Measurements from ENCODE around the gene ESRRA.

DNA sequence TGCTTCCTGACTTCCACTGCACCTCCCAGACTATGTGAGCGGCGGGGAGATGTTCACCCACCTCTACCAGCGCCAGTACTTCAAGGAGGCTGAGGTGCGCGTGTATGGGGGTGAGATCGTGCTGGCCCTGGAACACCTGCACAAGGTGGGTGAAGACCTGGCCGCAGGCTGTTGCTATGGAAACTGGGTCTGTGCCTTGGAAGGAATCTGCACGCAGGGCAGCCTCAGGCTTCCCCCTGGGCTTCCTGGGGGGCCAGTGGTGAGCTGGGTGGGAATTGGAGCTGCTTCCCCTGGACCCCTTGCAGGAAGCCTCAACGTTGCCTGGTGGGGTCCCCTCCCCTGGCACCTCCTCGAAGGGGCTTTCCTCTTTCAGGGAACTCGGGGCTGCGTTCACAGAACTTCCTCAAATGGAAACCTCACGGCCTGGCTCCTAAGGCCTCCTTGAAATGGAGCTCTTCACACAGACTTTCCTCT, 55.2 kb downstream of the ESRRA start:
- TF ChIP-seq, protein P1, sequence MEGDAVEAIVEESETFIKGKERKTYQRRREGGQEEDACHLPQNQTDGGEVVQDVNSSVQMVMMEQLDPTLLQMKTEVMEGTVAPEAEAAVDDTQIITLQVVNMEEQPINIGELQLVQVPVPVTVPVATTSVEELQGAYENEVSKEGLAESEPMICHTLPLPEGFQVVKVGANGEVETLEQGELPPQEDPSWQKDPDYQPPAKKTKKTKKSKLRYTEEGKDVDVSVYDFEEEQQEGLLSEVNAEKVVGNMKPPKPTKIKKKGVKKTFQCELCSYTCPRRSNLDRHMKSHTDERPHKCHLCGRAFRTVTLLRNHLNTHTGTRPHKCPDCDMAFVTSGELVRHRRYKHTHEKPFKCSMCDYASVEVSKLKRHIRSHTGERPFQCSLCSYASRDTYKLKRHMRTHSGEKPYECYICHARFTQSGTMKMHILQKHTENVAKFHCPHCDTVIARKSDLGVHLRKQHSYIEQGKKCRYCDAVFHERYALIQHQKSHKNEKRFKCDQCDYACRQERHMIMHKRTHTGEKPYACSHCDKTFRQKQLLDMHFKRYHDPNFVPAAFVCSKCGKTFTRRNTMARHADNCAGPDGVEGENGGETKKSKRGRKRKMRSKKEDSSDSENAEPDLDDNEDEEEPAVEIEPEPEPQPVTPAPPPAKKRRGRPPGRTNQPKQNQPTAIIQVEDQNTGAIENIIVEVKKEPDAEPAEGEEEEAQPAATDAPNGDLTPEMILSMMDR (IDR thresholded peaks at IDR 0.05): no peak
- TF ChIP-seq POLR2A (IDR thresholded peaks at IDR 0.05; ENCODE audit: low read length) (no peak), CBX8 (IDR thresholded peaks at IDR 0.05) (no peak), SREBF2 (IDR thresholded peaks at IDR 0.05) (no peak), EP300 (IDR thresholded peaks at IDR 0.05) (no peak), BHLHE40 (IDR thresholded peaks at IDR 0.05; ENCODE audit: low read depth, low read length) (no peak), RNF2 (IDR thresholded peaks at IDR 0.05; ENCODE audit: borderline replicate concordance, low read depth) (no peak), POLR2AphosphoS2 (conservative IDR thresholded peaks at IDR 0.05; ENCODE audit: low read length) (no peak)
- TF ChIP-seq, protein P2, sequence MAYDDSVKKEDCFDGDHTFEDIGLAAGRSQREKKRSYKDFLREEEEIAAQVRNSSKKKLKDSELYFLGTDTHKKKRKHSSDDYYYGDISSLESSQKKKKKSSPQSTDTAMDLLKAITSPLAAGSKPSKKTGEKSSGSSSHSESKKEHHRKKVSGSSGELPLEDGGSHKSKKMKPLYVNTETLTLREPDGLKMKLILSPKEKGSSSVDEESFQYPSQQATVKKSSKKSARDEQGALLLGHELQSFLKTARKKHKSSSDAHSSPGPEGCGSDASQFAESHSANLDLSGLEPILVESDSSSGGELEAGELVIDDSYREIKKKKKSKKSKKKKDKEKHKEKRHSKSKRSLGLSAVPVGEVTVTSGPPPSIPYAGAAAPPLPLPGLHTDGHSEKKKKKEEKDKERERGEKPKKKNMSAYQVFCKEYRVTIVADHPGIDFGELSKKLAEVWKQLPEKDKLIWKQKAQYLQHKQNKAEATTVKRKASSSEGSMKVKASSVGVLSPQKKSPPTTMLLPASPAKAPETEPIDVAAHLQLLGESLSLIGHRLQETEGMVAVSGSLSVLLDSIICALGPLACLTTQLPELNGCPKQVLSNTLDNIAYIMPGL (CRISPR knock-in tag; IDR thresholded peaks at IDR 0.05; ENCODE audit: borderline replicate concordance): no peak

Data from A549 (cell line).